Adrenal gland (tissue), 5 donors: ENCODE data around the gene GPC6.

Source experiments
- CTCF ChIP-seq, 6 experiments: fragments of 450-650 bp in 4 of 6; fragments of 200-600 bp in 2 of 6; sonication (generic) in 1 of 6; IDR thresholded peaks; 1 replicate in 5 of 6; 2 replicates in 1 of 6; pipeline versions ENCODE4 v1.5.1 to v1.8.0; 2016 to 2021; ENCODE audit warnings: antibody characterized with exemption in 6 of 6, mild to moderate bottlenecking in 2 of 6, moderate library complexity in 1 of 6
- POLR2A ChIP-seq, 2 donors: fragments of 450-650 bp; IDR thresholded peaks; one replicate each; pipeline ENCODE4 v1.6.1; 2017; ENCODE audit warnings: antibody characterized with exemption in 2 of 2, mild to moderate bottlenecking in 2 of 2, moderate library complexity in 1 of 2
- donor health status: DM: no; HTN: no; CAD: no.

- TF ChIP-seq CTCF (IDR thresholded peaks at IDR 0.05) = no peak
- no peak for TF ChIP-seq POLR2A (IDR thresholded peaks at IDR 0.05)
These were observed 545.2 kb downstream of the GPC6 start for GRCh38 chr13:93771782-93772181.
